ENCODE data around the gene GON4L. TPM values are rescaled to one million over a fixed set of nuclear protein-coding genes. Genes with fewer than 3 reads are reported as not detected.
"Not testable (repeated sequence)": the region's sequence is repeated elsewhere in the genome, so short reads cannot be mapped to it uniquely, and the experiment has no call there.

The GON4L gene
- total RNA-seq, 2 experiments from 2014 or later = 43.4 to 46.8 TPM

- Mint-ChIP-seq H3K36me3 (ENCODE audit: low read depth) (peaks cover 16% of the 10 kb centered on the region), H3K9me3 (no peaks in the 10 kb centered on the region), H3K27ac (no peak overlapping the region), H3K4me3 (no peak overlapping the region), H3K27me3 (no peaks in the 10 kb centered on the region), H3K4me1 (ENCODE audit: low read depth) (peaks cover 5% of the 10 kb centered on the region)
- no peak for DNase-seq
- CTCF ChIA-PET = no interaction called here
- intact Hi-C loops (cut with micrococcal nuclease) = no loop called here
- POLR2A ChIA-PET = no interaction called here
- no peak for ATAC-seq
- TF ChIP-seq CTCF (IDR thresholded peaks at IDR 0.05) = no peak
Measured at GRCh38 chr1:155812878-155813277, 44.1 kb downstream of the GON4L start.

GRCh38 chr1:155809088-155809487 is 47.9 kb downstream of the GON4L start:
- Mint-ChIP-seq H3K4me1 (ENCODE audit: low read depth) (peaks cover 5% of the 10 kb centered on the region), H3K36me3 (ENCODE audit: low read depth) (peaks cover 17% of the 10 kb centered on the region), H3K27me3 (no peaks in the 10 kb centered on the region), H3K27ac (no peak overlapping the region), H3K4me3 (no peak overlapping the region), H3K9me3 (no peaks in the 10 kb centered on the region)
- ATAC-seq = no peak
- ChIA-PET POLR2A (no interaction called here), CTCF (no interaction called here)
- TF ChIP-seq CTCF (IDR thresholded peaks at IDR 0.05) = no peak
- no peak for DNase-seq
- intact Hi-C loops (cut with micrococcal nuclease) = no loop called here

GRCh38 chr1:155801149-155801548 is 55.9 kb downstream of the GON4L start:
- Mint-ChIP-seq H3K36me3 (ENCODE audit: low read depth) (peaks cover 27% of the 10 kb centered on the region), H3K4me1 (ENCODE audit: low read depth) (peaks cover 5% of the 10 kb centered on the region), H3K27me3 (no peaks in the 10 kb centered on the region), H3K9me3 (no peaks in the 10 kb centered on the region), H3K27ac (peak overlapping the region; percentile 75), H3K4me3 (no peak overlapping the region)
- DNase-seq = no peak
- intact Hi-C loops (cut with micrococcal nuclease) = no loop called here
- TF ChIP-seq CTCF (IDR thresholded peaks at IDR 0.05) = no peak
- POLR2A ChIA-PET = no interaction called here
- peak; percentile 17 for ATAC-seq
- CTCF ChIA-PET = no interaction called here

GRCh38 chr1:155795618-155796017 is 61.4 kb downstream of the GON4L start:
- H3K4me3 Mint-ChIP-seq; H3K27ac Mint-ChIP-seq; intact Hi-C loops (cut with micrococcal nuclease); POLR2A ChIA-PET; H3K27me3 Mint-ChIP-seq; H3K4me1 Mint-ChIP-seq (ENCODE audit: low read depth); CTCF ChIA-PET; ATAC-seq; DNase-seq; H3K9me3 Mint-ChIP-seq: not testable (repeated sequence)
- peaks cover 25% of the 10 kb centered on the region for H3K36me3 Mint-ChIP-seq (ENCODE audit: low read depth)

GRCh38 chr1:155794605-155795245 is 62.3 kb downstream of the GON4L start:
- Mint-ChIP-seq H3K4me3 (no peak overlapping the region), H3K9me3 (no peaks in the 10 kb centered on the region), H3K27me3 (no peaks in the 10 kb centered on the region), H3K36me3 (ENCODE audit: low read depth) (peaks cover 23% of the 10 kb centered on the region), H3K27ac (no peak overlapping the region), H3K4me1 (ENCODE audit: low read depth) (no peaks in the 10 kb centered on the region)
- ChIA-PET POLR2A (no interaction called here), CTCF (no interaction called here)
- intact Hi-C loops (cut with micrococcal nuclease) = no loop called here
- TF ChIP-seq CTCF (IDR thresholded peaks at IDR 0.05) = no peak
- DNase-seq (no peak), ATAC-seq (no peak)

Data from activated CD8-positive, alpha-beta T cell treated with anti-CD3 and anti-CD28 coated beads for 36 hours (primary cell).